ENCODE data around the gene FMNL3.

The FMNL3 gene

DNA sequence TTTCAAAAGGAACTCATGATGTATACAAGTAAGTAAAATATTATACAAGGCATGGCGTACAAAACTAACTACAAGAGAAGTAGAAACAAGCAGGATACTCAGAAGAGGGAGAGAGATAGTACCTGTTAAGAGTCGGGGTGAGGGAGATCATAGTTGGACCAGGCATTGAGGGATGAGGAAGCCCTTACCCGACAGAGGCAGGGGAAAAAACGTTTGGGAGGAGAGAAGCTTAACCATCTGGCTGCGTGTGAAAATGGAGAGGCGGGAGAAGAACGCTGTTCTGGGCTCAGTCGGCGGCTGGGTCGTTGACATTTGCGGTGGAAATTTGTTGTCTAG lies 575 bp upstream of the FMNL3 start:
- no peak for DNase-seq

DNA sequence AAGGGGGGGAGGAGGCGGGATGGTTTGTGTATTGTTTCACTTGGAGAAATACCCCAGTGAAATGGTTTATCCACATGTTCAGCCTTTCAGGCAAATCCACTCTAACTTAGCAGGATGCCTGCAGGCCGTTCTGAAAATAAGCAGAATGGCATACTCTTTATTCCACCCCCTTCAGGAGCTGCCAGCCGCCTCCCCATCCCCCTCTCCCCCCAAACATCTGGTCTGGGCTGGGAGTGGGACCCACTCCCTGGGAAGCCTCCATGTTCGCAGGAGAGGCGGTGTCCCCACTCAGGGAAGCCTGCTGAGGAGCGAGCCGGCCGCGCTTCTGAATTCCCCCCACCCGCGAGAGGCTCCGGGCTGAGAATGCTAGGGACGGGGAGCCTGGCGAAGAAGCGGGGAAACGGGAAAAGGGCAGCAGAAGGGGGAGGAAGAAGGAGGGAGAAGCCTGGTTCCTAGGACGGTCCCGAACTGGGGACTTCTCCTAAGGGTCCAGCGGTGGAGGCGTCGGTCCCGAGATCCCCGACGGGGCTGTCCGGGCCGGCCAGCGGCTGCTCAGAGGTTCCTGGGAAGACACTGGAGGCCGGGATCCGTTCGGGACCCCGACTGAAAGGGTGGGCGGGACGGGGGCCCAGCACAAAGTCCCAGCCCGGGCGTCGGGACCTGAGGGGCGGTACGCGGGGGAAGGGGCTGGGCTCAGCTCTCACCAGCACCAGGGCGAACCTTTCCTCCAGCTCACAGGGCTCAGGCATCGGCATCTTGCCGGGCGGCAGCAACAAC lies 666 bp downstream of the FMNL3 start:
- no peak for DNase-seq

DNA sequence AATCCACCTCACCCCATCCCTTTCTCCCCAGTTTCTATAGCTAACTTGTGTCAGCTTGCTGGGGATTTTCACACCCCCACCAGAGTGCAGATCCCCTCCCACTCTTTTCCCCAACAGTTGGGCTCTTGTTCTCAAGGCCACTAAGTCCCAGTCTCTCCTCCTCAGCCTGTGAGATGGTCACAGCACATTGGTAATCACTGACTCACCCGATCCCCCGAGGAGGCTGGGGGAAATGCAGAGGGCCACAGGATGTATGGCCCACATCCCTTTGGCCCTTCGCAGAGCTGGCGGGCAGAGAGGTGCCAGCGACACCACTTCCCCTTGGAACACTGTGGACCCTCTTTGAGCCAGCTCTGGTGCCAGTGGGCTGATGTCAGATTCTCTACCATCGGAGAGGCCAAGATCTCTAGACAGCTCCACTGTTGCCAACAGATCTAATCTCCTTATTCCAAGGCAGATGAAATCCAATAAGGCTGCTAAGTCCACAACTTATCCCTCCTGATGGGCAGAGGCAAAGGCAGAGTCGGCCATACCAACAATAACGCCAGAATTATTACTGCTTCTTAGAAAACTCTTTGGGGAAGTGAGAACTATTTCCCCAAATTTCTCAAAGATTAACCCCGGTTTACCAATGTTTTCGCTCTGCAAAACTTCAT lies 1.6 kb downstream of the FMNL3 start:
- DNase-seq, result no peak

DNA sequence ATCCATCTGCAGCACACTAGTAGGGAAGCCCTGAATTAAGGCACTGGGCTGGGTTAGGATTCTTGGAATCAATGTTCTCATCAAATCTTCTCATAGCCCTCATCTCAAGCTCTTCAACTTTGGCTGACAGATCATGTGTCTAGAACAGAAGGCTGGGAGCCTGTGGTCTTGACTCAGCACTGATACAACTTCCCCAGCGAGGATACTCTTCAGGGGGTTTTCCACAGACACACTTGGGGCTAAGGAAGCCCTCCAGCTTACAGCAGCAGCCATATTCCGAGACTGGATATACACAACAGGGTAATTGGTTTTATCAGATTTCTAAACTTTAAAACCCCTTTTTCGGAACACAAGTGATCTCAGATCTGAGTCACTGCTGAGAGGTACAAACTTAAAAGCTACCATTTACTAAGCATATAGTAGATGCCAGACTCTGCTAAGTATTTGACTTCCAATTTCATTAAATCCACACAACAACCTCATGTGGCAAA lies 3.5 kb downstream of the FMNL3 start:
- DNase-seq, result no peak

DNA sequence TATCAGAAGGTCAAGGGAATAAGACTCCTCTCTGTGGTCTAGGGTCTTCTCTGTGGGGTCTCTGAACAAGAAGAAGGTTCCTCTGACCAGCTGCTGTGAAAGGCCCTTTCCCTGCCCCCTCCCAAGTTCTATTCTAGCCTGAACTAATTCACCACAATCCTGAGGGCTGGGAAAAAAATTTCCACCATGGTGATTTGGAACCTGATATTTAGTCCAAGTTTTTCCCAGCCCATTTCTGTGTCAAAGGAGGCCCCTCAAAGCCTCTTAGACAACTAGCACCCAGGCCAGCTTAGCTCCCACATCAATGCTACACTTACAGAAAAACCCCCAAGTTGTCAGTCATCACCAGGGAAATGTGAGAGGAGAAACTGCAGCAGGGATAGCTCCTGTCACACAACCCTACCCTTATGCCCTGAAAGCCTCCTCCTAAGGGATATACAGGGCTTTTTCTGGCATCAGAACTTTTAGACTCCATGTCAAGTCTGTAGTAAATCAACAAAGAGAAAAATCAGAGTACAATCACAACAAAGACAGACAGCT lies 4.5 kb downstream of the FMNL3 start:
- no peak for DNase-seq

DNA sequence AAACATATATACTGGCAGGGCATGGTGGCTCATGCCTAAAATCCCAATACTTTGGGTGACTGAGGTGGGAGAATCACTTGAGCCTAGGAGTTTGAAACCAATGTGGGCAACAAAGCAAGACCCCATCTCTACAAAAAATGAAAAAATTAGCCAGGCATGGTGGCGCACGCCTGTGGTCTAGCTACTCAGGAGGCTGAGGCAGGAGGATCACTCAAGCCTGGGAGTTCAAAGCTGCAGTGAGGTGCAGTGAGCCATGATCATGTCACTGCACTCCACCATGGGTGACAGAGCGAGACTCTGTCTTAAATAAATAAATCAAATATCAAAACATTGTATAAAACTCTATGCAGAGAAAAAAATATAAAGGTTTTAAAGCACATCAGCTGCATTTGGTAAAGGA lies 5.2 kb downstream of the FMNL3 start:
- no peak for DNase-seq

DNA sequence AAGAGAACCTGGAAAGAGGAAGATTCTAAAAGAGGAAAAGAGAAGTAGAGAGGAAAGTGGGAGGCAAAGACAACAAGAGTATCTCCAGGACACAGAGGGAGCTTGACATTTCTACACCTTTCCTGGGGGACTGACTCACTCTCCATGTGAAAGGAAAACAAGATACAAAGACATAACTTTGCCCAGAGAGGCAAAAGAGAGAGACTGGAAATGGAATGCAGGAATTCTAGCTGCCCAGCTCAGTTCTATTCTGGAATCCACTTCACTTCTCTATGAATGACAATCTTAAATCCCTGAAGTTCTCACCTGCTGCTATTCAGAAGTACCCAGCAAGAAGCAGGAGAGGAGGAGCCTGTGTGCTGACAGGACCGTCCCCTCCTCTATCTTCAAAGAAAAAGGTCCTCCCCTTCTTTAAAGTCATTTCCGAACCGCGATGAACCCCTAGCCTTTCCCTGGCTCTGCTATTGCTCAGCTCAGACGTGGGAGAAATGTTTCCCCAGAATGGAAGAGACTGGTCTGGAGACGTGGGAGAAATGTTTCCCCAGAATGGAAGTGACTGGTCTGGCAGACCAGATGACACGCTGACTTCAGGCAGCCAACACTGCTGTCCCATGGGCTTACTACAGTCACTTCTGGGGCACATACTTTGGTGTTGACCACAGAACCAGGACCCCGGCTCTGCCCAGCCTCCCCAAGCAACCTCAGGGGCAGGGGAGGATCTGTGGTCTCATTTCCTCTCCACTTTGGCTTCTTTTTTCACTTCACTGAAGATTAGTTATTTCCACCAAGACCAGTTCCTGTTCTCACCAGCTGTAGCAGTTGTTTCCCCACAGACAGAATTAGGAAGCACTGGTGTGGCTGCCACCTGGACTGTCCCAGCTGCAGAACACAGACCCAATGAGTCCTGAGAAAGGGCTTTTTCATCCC lies 8.3 kb downstream of the FMNL3 start:
- no peak for DNase-seq

DNA sequence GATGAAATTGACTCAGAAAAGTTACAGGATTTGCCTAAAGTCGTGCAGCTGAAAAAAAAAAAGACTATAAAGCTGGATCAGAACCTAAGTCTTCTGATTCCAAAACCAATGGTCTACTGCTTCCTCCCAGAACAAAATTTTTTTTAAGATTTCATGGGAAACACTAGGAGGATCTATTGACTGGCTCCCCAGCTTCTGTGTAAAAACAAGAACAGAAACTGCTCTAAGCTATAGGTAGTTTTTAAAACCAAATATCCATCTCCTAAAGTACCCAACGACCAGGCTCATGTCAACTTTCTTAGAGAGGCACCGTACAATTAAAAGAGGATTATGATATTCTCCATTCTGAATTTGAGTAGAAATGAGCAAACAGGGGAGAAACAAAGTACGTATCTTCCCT lies 9.4 kb downstream of the FMNL3 start:
- no peak for DNase-seq

DNA sequence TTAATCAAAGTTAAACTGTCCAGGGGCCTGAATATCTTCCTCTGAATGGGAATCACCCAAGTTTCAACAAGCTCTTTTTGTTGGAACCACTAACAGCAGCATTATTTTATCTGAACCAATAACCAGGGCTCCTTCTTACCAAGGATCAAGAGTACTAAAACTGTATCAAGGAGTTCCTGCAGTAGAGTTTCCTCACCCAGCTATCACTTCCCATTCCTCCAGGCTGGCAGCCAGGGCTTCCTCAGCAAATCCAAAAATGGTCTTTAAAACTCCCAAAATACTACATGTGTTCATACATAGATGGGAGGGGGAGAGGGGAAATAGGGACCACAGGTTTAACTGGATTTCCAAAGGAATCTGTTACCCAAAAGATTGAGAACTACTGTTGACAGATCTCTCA lies 10.5 kb downstream of the FMNL3 start:
- no peak for DNase-seq

DNA sequence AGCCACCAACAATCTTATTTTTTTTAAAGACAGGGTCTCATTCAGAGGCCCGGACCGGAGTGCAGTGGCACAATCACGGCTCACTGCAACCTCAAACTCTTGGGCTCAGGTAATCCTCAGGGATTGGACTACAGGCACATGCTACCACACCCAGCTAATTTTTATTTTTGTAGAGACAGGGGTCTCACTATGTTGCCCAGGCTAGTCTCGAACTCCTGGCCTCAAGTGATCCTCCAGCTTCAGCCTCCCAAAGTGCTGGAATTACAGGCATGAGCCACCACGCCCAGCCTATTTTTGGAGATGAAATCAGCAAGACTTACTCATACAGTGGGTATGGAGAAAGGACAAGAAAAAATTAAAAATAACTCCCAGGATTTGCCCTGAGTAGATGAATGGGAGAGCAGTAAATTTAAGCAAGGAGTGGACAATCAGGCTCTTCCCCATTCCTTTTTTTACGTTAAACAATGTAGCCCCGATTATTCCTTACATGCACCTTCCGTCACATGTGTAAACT lies 13.2 kb downstream of the FMNL3 start:
- no peak for DNase-seq

DNA sequence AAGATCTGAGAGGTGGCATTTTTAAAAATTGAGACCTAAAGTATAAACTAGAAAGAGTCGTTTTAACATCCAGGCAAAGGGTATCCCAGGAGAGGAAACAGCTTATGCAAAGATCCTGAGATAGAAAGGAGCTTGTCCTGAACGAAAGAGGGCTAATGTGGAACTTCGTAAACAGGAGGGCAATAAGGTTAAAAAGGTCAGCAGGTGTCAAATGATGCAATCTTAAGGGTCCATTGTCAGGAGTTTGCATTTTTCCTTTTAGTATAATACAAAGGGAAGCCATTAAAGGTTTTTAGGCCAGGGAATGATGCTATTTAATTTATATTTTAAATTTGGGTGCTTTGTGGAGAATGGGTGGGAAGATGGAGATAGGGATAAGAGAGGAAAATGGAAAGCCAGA lies 14.4 kb downstream of the FMNL3 start:
- no peak for DNase-seq

DNA sequence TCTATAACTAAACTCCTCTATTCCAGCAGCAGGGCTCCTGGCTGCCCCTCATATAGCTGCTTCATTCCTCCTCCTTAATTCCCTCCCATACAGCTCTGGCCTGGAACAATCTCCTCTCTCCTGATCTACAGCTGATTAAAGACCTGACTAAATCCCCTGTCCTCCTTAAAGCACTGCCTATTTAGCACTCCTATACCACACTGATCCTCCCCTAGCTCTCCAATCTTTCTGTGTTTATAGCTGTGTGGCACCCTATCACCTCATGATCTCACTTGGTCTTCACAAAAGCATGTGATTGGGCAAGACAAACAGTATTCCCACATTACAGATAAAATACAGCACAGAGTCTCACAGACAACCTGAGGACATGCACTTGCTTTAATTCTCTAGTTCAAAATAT lies 17.4 kb downstream of the FMNL3 start:
- no peak for DNase-seq

DNA sequence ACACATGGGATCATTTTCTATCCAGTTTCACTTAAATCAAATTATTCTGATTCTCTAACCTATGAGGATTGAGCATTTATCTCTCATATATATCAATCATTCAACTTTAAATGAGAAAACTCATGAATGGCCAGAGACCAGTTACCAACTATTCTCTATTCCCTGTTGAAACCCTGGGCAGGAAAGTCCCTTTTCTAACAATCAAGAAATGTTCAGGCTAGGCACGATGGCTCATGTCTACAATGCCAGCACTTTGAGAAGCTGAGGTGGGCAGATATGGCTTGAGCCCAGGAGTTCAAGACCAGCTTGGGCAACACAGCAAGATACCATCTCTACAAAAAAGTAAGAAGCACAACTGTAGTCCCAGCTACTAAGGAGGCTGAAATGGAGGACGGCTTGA lies 18.0 kb downstream of the FMNL3 start:
- no peak for DNase-seq

DNA sequence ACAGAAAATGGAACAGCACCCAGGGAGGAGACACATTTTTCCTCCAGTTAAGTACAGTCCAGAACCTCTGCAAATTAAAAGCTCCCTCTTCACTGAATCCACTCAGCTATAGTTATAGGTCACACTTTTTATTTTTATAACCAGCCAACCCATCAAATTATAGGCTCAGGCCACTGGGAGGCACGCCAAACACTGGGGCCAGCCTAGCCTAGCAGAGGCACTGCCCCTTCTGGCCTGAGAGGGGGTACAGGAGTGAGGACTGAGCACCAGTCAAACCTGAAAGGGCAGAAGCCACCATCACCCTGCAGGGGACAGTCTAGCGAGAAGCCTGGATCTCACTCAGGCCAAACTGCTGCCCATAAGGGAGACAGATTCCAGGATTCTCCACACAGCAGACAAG lies 19.3 kb downstream of the FMNL3 start:
- DNase-seq, result no peak

DNA sequence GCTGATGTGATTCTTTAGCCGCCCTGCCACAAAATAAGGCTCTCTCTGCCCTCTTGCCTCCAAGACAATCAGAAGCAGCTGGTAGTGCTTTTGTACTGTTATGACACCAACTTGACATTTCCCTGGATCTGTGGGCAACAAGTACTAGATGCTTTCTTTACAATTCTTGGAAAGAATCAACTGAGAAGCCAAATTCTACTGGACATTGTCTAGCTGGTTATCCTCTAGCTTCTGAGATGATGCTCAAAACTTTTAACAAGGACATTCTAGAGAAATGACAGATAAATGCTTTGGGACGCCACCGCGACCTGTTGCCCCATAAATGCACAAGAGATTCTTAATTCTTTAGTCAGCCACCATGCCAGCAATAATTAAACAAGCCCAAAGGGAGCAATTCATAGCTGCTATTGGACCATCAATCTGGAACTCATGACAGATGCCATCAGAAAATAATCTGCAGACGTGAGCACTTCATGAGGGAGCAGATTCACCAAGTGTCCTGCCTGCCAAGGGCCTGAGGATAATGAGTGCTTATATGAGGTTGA lies 22.8 kb downstream of the FMNL3 start:
- DNase-seq, result no peak

DNA sequence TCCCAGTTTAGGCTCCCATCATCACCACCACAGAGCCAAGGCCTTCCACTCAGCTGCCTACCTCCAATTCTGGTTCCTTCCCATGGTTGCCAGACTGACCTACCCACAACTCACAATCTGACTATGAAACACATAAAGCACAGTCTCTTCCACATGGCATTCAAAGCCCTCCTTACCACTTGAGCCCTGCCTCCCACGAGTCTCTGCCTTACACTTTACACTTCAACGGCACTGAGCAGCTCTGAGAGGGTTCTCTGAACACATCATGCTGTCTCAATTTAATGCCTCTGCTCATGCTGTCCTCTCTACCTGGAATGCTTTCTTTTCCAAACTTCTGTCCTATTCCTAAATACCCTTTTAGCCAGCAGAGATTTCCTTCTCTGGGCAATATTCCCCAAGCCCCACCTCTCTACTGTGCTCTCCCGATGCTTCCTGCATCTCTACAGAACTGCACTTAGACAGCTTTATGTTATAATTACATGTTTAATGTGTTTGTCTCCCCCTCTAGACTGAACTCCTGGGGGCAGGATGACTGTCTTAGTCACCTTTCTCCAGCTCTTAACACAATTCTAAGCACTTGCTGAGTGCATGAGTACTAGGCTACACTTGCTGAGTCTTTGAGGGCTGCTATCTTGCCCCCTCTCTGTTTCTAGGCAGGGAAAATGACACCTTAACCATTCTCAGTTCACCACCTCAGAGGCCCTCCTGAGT lies 23.5 kb downstream of the FMNL3 start:
- DNase-seq, result no peak

DNA sequence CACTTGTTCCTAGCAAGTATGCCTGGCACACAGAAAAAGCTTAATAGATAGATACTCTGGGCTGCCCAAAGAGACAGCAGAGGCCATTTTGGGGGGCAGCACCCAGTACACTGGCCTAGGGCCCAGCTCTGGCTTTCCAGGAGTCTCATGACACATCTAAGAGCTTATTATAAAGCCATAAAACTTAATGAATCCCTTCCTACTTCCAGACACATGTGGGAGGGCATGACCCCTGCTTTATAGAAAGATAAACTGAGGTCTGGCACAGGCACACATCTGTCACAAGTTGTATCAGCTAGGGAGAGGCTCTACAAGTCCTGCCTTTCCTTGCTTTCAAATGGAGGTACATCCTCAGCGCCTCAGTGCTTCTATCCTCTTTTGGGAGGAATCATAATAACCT lies 27.1 kb downstream of the FMNL3 start:
- no peak for DNase-seq

DNA sequence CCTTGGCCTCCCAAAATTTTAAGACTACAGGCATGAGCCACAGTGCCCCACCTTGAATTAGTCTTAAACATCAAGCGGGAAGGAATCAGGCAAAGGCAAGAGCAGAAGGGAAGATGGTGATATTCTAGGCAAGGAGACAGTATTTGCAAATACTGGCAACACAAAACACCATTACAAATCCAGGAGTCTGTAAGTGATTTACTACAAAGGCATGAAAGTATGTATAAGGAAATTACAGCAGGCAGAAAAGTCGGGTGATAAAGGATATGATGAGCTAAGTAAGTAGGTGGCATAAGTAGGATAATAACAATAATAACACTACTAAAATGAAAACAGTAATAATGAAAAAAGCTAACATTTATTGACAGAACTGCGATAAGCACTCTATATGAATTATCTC lies 28.5 kb downstream of the FMNL3 start:
- no peak for DNase-seq

DNA sequence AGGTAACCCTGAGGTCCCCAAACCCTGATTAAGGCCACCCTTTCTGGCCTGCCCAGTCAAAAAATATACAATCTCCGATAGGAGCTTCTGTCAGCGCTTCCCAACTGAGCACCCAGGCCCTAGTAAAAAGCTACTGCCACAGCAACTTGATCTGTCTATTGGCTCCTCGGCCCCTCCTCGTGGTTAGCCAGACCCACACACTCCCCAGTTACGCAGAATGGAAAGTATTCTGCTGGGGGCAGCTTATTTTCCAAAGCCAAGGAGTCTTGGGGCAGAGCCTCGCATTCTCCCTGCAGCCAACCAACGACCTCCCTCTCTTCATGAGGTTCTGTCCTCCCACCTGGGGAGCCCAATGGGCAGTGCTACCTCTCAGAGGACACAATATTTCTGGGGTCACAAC lies 32.1 kb downstream of the FMNL3 start:
- no peak for DNase-seq

DNA sequence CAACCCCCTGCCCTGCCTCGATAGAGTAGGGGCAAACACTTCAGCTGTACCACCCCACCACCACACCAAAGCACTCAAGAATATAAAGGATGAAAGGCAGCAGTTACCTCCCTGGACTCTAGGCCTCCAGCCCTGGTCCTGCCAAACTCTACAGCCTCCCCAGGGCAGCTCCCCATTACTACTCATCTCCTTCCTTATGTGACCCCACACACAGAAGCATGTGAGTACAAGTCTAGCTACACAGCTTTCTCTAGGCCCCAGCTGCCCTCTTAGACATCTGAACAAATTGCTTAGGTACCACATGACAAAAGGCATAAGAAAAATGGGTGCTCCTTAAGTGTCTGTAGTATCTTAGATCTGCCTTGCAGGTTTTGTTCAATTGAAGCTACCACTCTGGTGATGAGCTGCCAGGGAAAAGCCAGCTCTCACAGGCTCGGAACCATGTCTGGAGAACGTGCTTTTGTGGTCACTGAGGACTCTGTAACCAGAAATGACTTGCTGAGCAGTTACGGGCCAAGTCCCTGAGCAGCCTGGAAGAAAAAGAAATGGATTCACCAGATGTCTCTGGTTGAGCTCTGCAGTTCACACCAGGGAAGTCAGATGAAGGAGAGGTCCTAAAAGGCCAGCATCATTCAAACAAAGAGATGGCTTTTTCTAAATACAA lies 32.8 kb downstream of the FMNL3 start:
- no peak for DNase-seq

DNA sequence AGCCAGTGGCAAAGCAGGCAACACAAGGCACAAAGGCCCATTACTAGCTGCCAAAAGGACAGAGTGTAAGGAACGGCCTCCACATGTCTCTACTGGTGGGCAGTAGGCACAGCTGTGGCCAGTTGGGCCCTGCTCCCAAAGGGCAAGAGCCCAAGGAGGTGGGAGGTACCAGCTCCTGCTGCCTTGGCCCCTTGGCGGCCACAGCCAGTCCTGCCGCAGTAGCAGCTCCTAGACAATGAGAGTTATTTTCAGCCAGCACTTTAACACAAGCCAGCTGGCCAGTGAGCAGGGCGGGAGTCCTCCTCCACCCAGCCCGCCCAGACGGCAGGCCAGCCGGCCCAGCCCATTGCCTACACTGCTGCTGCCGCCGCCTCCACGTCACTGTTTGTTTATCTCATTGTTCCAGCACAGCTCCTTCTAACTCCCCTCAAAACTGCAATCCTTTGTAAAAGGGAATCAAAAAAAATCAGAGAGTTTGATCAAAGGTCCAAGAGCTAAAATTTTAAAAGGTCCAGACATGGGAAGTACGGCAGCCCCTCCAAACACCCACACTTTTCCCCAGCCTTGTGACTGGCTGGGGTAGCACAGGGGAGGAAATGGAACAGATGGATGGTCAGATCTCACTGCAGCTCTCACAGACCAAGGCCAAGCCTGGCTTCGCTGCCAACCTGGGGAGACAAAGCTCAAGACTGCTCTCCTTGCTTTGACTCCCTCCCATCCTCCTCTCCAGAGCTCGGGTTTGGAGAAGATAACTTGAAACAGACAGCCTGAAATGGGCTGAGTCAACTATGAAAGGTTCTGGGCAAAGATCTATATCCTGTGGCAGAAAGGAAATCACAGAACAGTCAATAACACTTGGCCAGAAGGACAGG lies 33.5 kb downstream of the FMNL3 start:
- peak; percentile 69 for DNase-seq

Measured in NCI-H2107 (cell line).